Hepatocyte (in vitro differentiated cells): Measurements from ENCODE around the gene LEMD1.

Experiments used
- EZH2 ChIP-seq: fragments of 200-600 bp; sonication (generic); IDR thresholded peaks from 2 replicates; pipeline ENCODE4 v1.6.1; 2016; ENCODE audit warnings: antibody characterized with exemption, mild to moderate bottlenecking, borderline replicate concordance
- EZH2phosphoT487 ChIP-seq: fragments of 200-600 bp; sonication (generic); IDR thresholded peaks from one replicate; pipeline ENCODE4 v1.6.1; 2018; ENCODE audit warnings: antibody characterized with exemption, mild to moderate bottlenecking, low read depth, moderate library complexity; ENCODE audit not compliant: unreplicated experiment, severe bottlenecking
- TF ChIP-seq, protein P1 (sequence below): fragments of 200-600 bp; sonication (generic); IDR thresholded peaks from 2 replicates; pipeline ENCODE4 v1.5.1; 2016; ENCODE audit warnings: antibody characterized with exemption, mild to moderate bottlenecking; ENCODE audit not compliant: poor library complexity

DNA sequence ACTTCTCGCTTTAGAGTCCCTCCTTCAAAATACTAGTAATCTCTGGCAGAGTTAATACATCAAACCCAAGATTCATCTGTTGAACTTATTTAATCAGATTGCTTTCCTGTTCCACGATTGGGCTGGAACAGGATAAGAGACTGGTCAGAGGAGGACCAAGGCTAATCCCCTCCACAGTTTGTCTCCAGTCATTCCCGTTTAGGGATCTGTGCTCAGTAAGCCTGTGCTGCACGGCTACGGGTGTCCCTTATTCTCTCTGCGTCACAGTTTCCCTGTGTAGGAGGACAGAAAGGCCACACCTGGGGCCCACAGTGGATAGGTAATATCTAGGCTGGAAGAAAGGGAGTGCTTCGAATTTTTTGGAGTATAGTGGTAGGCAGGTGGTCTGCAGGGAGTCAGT, 83.8 kb downstream of the LEMD1 start:
- TF ChIP-seq, protein P1, sequence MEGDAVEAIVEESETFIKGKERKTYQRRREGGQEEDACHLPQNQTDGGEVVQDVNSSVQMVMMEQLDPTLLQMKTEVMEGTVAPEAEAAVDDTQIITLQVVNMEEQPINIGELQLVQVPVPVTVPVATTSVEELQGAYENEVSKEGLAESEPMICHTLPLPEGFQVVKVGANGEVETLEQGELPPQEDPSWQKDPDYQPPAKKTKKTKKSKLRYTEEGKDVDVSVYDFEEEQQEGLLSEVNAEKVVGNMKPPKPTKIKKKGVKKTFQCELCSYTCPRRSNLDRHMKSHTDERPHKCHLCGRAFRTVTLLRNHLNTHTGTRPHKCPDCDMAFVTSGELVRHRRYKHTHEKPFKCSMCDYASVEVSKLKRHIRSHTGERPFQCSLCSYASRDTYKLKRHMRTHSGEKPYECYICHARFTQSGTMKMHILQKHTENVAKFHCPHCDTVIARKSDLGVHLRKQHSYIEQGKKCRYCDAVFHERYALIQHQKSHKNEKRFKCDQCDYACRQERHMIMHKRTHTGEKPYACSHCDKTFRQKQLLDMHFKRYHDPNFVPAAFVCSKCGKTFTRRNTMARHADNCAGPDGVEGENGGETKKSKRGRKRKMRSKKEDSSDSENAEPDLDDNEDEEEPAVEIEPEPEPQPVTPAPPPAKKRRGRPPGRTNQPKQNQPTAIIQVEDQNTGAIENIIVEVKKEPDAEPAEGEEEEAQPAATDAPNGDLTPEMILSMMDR, result no peak
- TF ChIP-seq EZH2phosphoT487, result no peak
- TF ChIP-seq EZH2, result no peak
